Measurements from ENCODE around the gene FBXO10. TPM values are rescaled to one million over a fixed set of nuclear protein-coding genes. Genes with fewer than 3 reads are reported as not detected.
A peak's percentile ranks its signal among the peaks of the same experiment; 100 is the strongest.

The FBXO10 gene
- total and polyA plus RNA-seq, 10 of the 15 experiments (the other 5 are each of a cell fraction or from before 2014, with no cell fraction given): 1.6 to 17.2 (median 9.6) TPM

DNA sequence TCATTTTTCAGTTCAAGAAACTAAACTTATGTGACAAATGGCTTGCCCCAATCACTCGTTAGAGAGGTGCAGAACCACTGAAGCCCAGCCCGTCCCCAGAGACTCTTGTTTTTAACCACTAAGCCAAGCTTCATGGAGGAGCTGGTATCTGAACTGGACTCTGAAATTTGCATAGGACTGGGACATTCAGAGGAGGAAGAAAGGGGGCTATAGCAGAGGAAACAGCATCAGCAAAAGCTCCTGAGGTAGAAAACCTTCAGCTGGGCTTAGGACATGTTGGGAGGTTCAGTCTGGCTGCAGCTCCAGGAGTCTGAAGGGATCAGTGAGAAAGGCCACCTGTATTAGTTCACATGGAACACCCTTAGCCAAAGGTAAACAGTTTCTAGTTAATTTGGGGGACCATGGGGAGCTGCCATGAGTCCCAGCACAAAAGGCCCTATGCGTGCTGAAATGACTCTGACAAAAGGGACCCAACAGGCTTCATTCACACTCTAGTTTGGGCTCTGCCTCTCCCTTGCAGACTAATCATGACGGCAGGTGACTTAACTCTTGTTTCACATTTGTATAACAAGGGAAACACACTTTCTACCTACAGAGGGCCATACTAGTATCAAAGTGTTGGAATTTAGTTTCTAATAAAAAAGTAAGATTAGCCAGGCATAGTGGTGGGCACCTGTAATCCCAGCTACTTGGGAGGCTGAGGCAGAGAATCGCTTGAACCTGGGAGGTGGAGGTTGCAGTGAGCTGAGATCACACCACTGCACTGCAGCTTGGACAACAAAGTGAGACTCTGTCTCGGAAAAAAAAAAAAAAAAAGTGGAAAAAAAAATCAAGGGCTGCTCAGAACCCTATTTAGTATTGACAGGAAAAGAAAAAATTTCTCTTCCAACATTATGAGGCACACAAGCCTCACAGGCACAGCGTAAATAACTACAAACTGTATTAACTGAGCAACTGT is 10.2 kb downstream of the FBXO10 start (continued):
- TF ChIP-seq, protein P1, sequence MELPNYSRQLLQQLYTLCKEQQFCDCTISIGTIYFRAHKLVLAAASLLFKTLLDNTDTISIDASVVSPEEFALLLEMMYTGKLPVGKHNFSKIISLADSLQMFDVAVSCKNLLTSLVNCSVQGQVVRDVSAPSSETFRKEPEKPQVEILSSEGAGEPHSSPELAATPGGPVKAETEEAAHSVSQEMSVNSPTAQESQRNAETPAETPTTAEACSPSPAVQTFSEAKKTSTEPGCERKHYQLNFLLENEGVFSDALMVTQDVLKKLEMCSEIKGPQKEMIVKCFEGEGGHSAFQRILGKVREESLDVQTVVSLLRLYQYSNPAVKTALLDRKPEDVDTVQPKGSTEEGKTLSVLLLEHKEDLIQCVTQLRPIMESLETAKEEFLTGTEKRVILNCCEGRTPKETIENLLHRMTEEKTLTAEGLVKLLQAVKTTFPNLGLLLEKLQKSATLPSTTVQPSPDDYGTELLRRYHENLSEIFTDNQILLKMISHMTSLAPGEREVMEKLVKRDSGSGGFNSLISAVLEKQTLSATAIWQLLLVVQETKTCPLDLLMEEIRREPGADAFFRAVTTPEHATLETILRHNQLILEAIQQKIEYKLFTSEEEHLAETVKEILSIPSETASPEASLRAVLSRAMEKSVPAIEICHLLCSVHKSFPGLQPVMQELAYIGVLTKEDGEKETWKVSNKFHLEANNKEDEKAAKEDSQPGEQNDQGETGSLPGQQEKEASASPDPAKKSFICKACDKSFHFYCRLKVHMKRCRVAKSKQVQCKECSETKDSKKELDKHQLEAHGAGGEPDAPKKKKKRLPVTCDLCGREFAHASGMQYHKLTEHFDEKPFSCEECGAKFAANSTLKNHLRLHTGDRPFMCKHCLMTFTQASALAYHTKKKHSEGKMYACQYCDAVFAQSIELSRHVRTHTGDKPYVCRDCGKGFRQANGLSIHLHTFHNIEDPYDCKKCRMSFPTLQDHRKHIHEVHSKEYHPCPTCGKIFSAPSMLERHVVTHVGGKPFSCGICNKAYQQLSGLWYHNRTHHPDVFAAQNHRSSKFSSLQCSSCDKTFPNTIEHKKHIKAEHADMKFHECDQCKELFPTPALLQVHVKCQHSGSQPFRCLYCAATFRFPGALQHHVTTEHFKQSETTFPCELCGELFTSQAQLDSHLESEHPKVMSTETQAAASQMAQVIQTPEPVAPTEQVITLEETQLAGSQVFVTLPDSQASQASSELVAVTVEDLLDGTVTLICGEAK (IDR thresholded peaks at IDR 0.05; ENCODE audit: borderline replicate concordance): no peak
- TF ChIP-seq CBX3 (IDR thresholded peaks at IDR 0.05; ENCODE audit: borderline replicate concordance, low read depth) (no peak), IKZF2 (IDR thresholded peaks at IDR 0.05) (peak; percentile 15 to 32; a peak in 1 of 4 replicates), POU2F2 (IDR thresholded peaks at IDR 0.05; ENCODE audit: borderline replicate concordance, low read depth, low read length) (peak; percentile 77; the same call in 2 of the 3 replicates), SMARCA5 (IDR thresholded peaks at IDR 0.05) (no peak), KAT2A (conservative IDR thresholded peaks at IDR 0.05; ENCODE audit: control insufficient read depth, low read depth, low read length) (no peak), RUNX3 (IDR thresholded peaks at IDR 0.05; ENCODE audit: low read length) (peak; percentile 90), BCL11A (IDR thresholded peaks at IDR 0.05; ENCODE audit: low read depth, low read length) (0 out of 2 replicates have a peak, but pooled peaks have one; percentile 26), EGR1 (IDR thresholded peaks at IDR 0.05; ENCODE audit: borderline replicate concordance in 1 of 2, low read depth in 2 of 2, low read length in 2 of 2) (no peak), RCOR1 (conservative IDR thresholded peaks at IDR 0.05; ENCODE audit: low read depth, low read length) (no peak), JUNB (IDR thresholded peaks at IDR 0.05) (0 out of 2 replicates have a peak, but pooled peaks have one; percentile 36), SMAD5 (IDR thresholded peaks at IDR 0.05; ENCODE audit: low read depth) (no peak), POLR2AphosphoS5 (IDR thresholded peaks at IDR 0.05; ENCODE audit: low read length) (peak; percentile 38; the same call in 1 of the 2 replicates)
- TF ChIP-seq, protein P2, sequence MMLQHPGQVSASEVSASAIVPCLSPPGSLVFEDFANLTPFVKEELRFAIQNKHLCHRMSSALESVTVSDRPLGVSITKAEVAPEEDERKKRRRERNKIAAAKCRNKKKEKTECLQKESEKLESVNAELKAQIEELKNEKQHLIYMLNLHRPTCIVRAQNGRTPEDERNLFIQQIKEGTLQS (IDR thresholded peaks at IDR 0.05; ENCODE audit: borderline replicate concordance, extremely low read depth, low read depth, low read length): no peak
- TF ChIP-seq, protein P3, sequence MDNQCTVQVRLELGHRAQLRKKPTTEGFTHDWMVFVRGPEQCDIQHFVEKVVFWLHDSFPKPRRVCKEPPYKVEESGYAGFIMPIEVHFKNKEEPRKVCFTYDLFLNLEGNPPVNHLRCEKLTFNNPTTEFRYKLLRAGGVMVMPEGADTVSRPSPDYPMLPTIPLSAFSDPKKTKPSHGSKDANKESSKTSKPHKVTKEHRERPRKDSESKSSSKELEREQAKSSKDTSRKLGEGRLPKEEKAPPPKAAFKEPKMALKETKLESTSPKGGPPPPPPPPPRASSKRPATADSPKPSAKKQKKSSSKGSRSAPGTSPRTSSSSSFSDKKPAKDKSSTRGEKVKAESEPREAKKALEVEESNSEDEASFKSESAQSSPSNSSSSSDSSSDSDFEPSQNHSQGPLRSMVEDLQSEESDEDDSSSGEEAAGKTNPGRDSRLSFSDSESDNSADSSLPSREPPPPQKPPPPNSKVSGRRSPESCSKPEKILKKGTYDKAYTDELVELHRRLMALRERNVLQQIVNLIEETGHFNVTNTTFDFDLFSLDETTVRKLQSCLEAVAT (IDR thresholded peaks at IDR 0.05): no peak
- TF ChIP-seq, protein P4, sequence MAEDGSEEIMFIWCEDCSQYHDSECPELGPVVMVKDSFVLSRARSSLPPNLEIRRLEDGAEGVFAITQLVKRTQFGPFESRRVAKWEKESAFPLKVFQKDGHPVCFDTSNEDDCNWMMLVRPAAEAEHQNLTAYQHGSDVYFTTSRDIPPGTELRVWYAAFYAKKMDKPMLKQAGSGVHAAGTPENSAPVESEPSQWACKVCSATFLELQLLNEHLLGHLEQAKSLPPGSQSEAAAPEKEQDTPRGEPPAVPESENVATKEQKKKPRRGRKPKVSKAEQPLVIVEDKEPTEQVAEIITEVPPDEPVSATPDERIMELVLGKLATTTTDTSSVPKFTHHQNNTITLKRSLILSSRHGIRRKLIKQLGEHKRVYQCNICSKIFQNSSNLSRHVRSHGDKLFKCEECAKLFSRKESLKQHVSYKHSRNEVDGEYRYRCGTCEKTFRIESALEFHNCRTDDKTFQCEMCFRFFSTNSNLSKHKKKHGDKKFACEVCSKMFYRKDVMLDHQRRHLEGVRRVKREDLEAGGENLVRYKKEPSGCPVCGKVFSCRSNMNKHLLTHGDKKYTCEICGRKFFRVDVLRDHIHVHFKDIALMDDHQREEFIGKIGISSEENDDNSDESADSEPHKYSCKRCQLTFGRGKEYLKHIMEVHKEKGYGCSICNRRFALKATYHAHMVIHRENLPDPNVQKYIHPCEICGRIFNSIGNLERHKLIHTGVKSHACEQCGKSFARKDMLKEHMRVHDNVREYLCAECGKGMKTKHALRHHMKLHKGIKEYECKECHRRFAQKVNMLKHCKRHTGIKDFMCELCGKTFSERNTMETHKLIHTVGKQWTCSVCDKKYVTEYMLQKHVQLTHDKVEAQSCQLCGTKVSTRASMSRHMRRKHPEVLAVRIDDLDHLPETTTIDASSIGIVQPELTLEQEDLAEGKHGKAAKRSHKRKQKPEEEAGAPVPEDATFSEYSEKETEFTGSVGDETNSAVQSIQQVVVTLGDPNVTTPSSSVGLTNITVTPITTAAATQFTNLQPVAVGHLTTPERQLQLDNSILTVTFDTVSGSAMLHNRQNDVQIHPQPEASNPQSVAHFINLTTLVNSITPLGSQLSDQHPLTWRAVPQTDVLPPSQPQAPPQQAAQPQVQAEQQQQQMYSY (CRISPR knock-in tag; IDR thresholded peaks at IDR 0.05): no peak
- TF ChIP-seq, protein P5, sequence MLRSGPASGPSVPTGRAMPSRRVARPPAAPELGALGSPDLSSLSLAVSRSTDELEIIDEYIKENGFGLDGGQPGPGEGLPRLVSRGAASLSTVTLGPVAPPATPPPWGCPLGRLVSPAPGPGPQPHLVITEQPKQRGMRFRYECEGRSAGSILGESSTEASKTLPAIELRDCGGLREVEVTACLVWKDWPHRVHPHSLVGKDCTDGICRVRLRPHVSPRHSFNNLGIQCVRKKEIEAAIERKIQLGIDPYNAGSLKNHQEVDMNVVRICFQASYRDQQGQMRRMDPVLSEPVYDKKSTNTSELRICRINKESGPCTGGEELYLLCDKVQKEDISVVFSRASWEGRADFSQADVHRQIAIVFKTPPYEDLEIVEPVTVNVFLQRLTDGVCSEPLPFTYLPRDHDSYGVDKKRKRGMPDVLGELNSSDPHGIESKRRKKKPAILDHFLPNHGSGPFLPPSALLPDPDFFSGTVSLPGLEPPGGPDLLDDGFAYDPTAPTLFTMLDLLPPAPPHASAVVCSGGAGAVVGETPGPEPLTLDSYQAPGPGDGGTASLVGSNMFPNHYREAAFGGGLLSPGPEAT (IDR thresholded peaks at IDR 0.05; ENCODE audit: low read depth): no peak
